Measurements from ENCODE around the gene SYCE1.

Gene SYCE1

GRCh38 chr10:133511408-133511807 is 54.0 kb downstream of the SYCE1 start:
- no peak for DNase-seq

- DNase-seq: no peak
These were observed 55.7 kb downstream of the SYCE1 start for GRCh38 chr10:133509700-133510099.
